Ureter (tissue), 1 donor: Measurements from ENCODE around the gene TJP2. TPM values are rescaled to one million over a fixed set of nuclear protein-coding genes. Genes with fewer than 3 reads are reported as not detected.
A peak's percentile ranks its signal among the peaks of the same experiment; 100 is the strongest.

ENCODE experiments used
- DNase-seq: peaks from one replicate; pipeline ENCODE4 v3.0.0-alpha.2; 2020; ENCODE audit warnings: low spot score
- total RNA-seq: library from RNA; stranded (reverse); gene quantifications from one replicate; pipeline ENCODE4 v1.2.4, GENCODE V29; 2023
- donor health status: DM: yes; HTN: yes; CAD: no.

The TJP2 gene
- 197 TPM for total RNA-seq

DNA sequence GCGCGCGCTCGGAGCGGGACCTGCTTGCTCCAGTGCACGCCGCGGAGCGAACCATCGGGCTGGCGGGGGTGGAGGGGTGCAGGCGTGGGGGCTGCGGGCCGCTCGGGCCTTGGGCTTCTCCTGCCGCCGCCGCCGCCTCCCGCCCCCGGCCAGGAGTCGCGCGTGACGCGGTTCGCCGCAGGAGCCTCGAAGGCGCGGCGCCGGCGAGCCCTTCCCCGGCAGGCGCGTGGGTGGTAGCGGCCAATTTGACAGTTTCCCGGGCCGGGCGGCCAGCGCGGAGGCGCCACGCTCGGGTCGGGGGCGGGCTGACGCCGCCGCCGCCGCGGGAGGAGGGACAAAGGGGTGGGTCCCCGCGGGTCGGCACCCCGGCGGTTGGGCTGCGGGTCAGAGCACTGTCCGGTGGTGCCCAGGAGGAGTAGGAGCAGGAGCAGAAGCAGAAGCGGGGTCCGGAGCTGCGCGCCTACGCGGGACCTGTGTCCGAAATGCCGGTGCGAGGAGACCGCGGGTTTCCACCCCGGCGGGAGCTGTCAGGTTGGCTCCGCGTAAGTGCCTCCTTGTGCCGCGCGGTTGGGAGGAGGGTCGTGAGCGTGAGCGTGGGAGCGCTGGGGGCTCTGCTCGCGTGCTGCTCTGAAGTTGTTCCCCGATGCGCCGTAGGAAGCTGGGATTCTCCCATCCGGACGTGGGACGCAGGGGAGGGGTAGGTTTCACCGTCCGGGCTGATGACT is at the start of gene TJP2:
Gene TJP2, plus strand, starts transcription at position 387 of the 725 bp plus-strand sequence. Its CDS starts 96 bp downstream, at position 483.
- peak; percentile 67 for DNase-seq

GRCh38 chr9:69130456-69131441 is 43.3 kb upstream of the TJP2 start:
- no peak for DNase-seq

- DNase-seq = no peak
These were observed 42.4 kb upstream of the TJP2 start for GRCh38 chr9:69131682-69132081.

DNA sequence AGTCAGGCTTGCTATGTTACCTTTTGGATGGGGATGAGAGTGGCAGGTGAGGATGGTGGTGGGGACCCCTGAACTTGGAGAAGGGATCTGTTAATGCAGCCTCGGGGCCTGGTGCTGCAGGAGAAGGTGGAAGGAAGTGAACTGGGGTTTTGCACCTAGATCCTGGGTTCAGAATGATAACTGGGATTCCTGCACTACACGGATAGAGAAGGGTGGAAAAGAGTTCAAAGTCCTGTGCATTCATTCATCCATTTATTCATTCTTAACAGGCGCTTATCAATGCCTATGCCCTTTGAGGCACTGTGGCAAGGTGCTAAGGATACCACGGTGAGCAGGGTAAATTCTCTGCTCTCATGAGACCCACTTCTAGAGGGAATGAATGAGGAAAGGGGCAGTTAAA is 41.7 kb upstream of the TJP2 start:
- no peak for DNase-seq

- no peak for DNase-seq
These were observed 39.7 kb upstream of the TJP2 start for GRCh38 chr9:69134412-69134811.

DNA sequence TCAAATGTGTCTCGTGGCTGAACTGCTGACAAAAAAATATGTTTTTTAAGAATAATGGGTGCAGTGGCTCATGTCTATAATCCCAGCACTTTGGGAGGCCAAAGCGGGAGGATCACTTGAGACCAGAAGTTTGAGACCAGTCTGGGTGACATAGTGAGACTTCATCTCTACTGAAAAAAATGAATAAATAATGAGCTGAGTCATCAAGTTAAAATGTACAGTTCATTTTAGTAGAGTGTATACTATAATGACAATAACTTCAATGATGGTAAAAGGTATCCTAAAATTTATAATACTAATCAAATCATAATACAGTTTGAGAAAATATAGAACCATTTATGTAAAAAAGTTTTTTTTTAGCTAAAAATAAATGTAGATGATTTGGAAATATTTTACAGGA is 37.9 kb upstream of the TJP2 start:
- no peak for DNase-seq

DNA sequence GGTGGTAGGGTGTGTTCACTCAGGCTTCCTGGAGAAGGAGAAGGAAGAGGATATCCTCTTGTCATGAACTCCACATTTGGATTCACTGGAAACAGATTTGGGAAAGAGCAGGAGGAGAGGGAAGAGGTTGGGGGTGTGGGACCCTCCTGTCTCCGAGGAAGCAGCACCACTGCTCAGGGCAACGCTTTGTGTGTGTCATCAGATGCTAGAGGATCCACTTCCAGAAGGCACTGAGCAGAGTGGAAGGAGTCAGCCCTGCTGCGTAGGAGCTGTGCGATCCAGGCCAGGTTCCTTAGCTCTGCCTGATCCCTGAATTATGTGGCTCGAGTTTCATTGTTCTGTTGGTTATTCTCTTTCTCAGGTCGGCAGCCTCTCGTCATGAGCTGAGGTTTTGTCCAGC is 37.3 kb upstream of the TJP2 start:
- DNase-seq = no peak

GRCh38 chr9:69137311-69137710 is 36.8 kb upstream of the TJP2 start:
- DNase-seq = no peak

DNA sequence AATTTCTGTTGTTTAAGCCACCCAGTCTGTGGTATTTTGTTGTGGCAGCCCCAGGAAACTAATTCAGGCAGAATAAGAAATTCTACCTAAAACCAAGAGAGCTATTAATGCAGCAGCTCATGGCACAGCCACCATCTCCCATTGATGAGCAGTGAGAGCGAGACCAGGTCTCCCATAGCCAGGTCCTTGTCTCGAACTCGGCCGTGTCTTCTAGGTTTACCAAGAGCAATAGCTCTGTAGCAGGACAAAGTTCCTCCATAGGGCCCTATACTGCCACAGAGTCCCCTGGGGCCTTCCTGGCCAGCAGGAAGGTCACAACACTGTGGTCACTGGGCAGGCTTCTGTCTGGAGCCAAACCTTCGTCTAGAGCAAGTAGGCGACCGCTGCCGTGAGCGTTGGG is 34.5 kb upstream of the TJP2 start:
- DNase-seq = no peak

DNA sequence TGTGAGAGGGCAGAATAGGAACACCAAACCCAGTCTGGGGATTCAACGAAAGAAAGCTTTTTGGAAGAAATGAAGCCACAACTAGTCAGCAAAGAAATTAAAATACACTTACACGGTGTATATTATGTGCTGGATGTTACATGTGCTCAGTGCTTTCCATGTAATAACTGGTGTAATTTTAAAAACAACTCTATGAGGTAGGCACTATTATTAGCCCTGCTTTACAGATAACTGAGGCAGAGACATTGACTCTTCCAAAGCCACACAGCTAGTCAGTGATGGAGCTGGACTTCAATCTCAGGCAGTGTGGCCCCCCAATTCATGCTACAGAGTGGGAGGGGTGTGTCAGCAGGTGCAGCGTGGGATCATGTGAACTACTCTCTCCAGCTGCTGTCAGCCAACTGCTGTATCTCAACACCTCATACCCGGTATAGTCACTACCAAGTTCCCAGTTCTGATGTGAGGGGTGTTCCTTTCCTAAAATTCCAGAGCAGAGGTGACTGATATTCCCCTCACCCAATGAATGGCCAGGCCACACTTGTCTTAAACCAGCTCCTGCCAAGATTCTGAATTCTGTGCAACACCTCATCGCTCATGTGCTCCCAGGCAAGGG is 33.8 kb upstream of the TJP2 start:
- DNase-seq = no peak

GRCh38 chr9:69141851-69142250 is 32.2 kb upstream of the TJP2 start:
- DNase-seq = no peak

DNA sequence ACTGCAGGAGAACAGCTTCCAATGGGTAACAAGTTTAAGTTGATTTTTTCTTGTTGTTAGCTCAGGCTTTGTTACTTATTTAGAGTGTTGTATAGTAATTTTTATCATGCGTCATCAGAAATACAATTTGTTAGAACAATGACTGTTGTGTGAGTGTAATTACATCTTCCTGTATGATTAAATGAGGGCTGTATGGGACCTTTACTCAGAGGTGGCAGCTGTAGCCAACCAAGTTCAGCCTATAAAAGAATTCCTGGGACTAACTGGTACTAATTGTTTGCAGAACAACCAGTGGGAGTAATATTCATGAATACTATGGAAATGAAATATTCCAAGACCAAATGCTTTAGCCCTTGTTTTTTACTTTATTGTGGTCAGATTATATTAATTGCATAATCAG is 30.8 kb upstream of the TJP2 start:
- no peak for DNase-seq

DNA sequence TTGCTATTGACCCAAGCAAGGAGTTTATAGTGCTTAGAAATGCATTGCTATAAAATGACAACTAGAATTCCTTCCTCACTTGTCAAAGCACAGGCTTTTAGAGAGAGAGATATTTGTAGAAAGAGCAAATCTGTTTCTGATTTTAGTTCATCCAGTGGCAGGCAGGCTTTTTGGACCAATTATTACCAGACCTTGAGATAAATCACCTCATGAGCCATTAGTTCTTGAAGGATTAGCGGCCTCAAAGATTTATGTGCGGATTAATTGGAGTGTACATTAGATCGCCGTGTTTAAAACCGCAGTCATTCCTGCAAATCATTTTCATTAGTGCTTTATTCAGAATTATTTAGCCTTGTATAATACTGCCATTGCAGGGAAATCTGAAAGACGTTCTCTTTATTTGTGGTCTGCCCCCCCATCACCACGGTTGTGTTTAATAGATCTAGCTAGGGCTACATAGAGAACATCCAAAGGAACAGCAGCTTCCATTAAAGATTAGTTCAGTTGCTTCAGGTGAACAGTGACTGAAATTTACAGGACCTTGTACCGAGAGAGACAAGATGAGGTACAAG is 28.8 kb upstream of the TJP2 start:
- DNase-seq = no peak

DNA sequence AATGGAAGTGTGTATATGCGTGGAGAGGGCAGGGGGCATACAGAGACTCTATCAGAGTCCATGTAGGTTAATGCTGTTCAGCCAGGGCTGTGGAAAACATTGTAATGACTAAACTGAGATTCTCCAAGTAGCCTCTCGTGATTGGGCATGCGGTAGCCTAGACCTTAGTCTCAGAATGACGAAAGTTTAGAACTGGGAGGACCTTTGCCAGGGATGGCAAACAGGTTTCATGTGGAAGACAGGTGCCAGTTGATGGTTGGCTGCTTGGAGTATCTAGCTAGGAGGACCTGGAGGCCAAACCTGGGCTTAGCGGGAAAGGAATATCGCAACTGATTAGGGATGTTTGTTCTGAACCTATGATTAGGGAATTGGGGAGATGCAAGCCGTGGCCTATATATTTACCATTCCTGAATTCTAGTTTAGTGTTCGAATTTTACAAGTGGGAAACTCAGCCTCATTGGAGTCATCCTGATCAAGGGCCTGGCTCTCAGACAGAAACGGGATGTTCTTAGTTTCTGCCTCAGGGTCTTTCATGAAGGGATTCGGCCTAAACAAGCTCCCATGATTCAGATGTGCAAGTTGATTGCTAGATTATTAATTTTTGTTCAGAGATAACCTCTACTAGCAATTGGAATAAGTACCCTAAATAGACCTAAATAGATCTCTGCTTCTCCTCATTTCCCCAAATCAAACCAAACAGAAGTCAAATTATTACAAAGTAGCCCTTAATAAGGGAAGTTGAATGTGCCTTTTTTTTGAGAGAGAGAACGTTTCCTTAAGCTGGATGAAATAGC is 26.8 kb upstream of the TJP2 start:
- DNase-seq = no peak

DNA sequence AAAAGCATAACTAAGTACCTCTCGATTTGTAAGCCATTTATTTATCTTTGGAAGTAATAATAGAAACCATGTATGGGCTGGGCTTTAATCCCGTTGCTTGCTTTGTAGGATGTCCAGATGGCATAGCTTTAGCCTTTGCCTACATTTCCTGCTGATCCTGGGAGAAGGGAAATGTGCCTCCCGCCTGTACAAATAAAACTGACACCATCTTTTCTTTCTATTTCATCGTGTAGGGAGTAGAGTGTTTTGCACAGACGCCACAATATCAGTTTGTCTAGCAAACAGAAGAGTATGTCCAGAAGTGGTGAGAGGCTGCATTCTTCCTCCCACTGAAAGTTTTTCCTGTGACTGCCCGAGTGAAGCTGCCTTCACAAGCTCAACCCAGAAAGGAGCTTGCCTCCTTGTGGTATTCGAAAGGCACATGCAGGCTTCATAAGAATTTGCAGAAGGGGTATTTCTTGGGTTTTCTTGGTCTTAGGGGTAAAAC is 24.7 kb upstream of the TJP2 start:
- DNase-seq = no peak

- no peak for DNase-seq
These were observed 22.6 kb upstream of the TJP2 start for GRCh38 chr9:69151506-69151905.

DNA sequence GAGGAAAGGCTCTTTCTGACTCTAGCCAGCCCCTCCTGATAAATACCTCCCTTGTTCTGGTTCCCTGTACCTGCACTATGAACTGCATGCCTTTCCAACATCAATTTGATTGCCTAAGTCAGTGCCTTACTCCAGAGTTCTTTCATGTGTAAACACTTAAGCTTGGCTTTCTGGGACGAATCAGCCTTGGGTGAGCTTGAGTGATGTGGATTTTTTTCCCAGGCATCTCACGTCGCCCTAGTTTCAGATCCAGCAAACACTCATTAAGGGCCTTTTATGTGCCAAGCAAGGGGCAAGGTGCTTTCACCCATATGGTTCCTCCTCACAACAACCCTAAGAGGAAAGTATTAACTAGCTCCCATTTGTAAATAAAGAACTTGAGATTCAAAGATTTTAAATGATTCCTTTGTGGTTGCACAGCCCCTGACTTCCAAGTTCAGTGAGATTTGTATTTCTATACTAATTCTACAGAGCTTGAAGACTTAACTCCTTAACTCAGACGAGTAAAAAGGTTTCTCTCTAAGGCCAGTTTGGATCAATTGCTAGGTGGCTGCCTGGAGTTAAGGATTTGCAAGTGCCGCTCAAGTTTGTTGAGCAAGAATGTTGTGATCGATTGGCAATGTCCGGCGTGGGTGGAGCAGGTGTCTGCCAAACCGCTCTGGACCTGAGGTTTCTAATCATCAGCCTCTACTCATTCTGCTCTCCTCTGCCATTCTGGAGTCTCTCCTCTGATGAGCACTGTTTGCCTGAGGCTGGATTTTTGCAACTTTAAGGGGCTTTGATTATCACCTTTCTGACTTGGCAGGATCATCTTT is 20.2 kb upstream of the TJP2 start:
- DNase-seq = no peak

DNA sequence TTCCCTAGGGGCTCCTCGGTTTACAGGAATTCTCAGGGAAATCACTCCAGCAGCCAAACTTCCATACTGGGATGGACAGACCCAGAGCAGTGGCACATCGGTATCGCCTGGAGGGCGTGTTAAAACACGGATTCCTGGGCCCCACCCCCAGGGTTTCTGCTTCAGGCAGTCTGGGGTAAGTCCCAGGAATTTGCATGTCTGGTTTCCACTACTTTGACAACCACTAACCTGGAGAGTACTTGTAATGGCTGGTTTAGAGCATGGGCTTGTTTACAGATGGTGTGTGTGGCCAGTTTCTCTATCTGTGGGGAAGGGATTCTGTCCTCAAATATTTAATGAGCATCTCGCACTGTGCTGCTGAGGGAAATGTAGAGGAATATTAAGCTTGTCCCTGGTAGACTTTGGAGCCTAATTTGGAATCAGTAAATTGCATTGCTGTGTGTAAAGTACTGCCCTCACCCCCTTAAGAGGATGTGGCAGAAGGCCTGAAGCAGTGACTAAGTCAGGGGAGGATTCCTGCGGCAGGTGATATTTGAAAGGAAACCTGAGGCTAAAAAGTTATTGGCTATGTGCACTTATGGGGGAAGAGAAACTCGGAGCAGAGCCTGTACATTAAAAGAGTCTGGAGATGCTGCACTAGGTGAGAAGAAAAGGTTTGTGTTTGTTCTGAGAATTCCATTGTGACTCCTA is 18.6 kb upstream of the TJP2 start:
- no peak for DNase-seq

- DNase-seq = no peak
These were observed 16.2 kb upstream of the TJP2 start for GRCh38 chr9:69157751-69158466.
